Endothelial cell of umbilical vein (primary cell): Measurements from ENCODE around the gene CEP20. TPM values are rescaled to one million over a fixed set of nuclear protein-coding genes. Genes with fewer than 3 reads are reported as not detected.
"Not testable (repeated sequence)": the region's sequence is repeated elsewhere in the genome, so short reads cannot be mapped to it uniquely, and the experiment has no call there.

Experiments used
- BruUV-seq: library from RNA; stranded (reverse); fragments of 400-500 nt; replicated peaks from 2 replicates; lab custom pipeline; 2021; lab: Mats Ljungman, UMichigan
- CTCF ChIA-PET: fragments of 300-600, 350-600 bp; sonication (Branson Sonifier 250); formaldehyde crosslinking; loops from one replicate; lab custom pipeline; 2021; ENCODE audit warnings: antibody characterized with exemption, inconsistent platforms; lab: Charles Lee
- POLR2A ChIA-PET: fragments of 300-600, 350-600 bp; sonication (Branson Sonifier 250); formaldehyde crosslinking; loops from one replicate; lab custom pipeline; 2021; ENCODE audit warnings: antibody characterized with exemption, inconsistent platforms; lab: Charles Lee
- DNase-seq: peaks from one replicate; pipeline ENCODE4 v3.0.0-alpha.2; 2011; ENCODE audit warnings: low read depth, low spot score
- FAIRE-seq: peaks from 2 replicates; lab custom pipeline; 2011; peaks lifted over from hg19 to GRCh38; lab: Jason Lieb, UNC
- H2AFZ ChIP-seq: 2 replicates; pipeline ENCODE4 v1.6.0; 2012; ENCODE audit warnings: low read depth, low read length, control low read depth, inconsistent platforms
- H3K27ac ChIP-seq: 2 replicates; pipeline ENCODE4 v1.5.1; 2011; ENCODE audit warnings: low read depth, mild to moderate bottlenecking, control low read depth, low read length, moderate library complexity; ENCODE audit not compliant: insufficient read depth
- H3K27me3 ChIP-seq, 2 experiments: 2 replicates each; pipeline versions ENCODE4 v1.6.0 to v1.6.1; 2011; ENCODE audit warnings: low read length in 2 of 2, mixed read lengths in 1 of 2; ENCODE audit not compliant: control insufficient read depth in 2 of 2, insufficient read depth in 2 of 2
- H3K36me3 ChIP-seq, 2 experiments: 2 replicates in 1 of 2; 3 replicates in 1 of 2; pipeline ENCODE4 v1.5.1; 2011; ENCODE audit warnings: low read length in 2 of 2, mild to moderate bottlenecking in 1 of 2, moderate library complexity in 1 of 2; ENCODE audit not compliant: control insufficient read depth in 2 of 2, insufficient read depth in 2 of 2; ENCODE audit errors: extremely low read depth in 1 of 2
- H3K4me1 ChIP-seq: 3 replicates; pipeline ENCODE4 v1.5.1; 2011; ENCODE audit warnings: mild to moderate bottlenecking, low read length; ENCODE audit not compliant: control insufficient read depth, insufficient read depth; ENCODE audit errors: extremely low read depth
- H3K4me2 ChIP-seq: 2 replicates; pipeline ENCODE4 v1.6.1; 2011; ENCODE audit warnings: low read length, control low read depth, mixed read lengths; ENCODE audit not compliant: insufficient read depth
- H3K4me3 ChIP-seq, 3 experiments: fragments of 200-600 bp in 1 of 3; sonication (generic), shearing (Covaris generic) in 1 of 3; replicated peaks in 1 of 3; 2 replicates each; pipeline ENCODE4 v1.5.1; 2011 to 2016; ENCODE audit warnings: control low read depth in 3 of 3, low read length in 3 of 3, mild to moderate bottlenecking in 2 of 3, inconsistent platforms in 1 of 3, low read depth in 1 of 3, moderate library complexity in 1 of 3; ENCODE audit not compliant: insufficient read depth in 1 of 3
- H3K79me2 ChIP-seq: 2 replicates; pipeline ENCODE4 v1.6.0; 2012; ENCODE audit warnings: low read length, inconsistent platforms; ENCODE audit not compliant: control insufficient read depth, insufficient read depth
- H3K9ac ChIP-seq: replicated peaks from 2 replicates; pipeline ENCODE3; 2011; ENCODE audit warnings: low read length, control low read depth; ENCODE audit not compliant: insufficient read depth; ENCODE audit errors: extremely low read depth
- H3K9me1 ChIP-seq: replicated peaks from 3 replicates; pipeline ENCODE4 v1.6.0; 2011; ENCODE audit warnings: mild to moderate bottlenecking, low read length; ENCODE audit not compliant: control insufficient read depth, insufficient read depth; ENCODE audit errors: extremely low read depth
- H3K9me3 ChIP-seq: replicated peaks from 2 replicates; pipeline ENCODE4 v1.5.1; 2012; ENCODE audit warnings: low read length, inconsistent platforms; ENCODE audit not compliant: control insufficient read depth, insufficient read depth
- H4K20me1 ChIP-seq: replicated peaks from 2 replicates; pipeline ENCODE3; 2011; ENCODE audit warnings: mild to moderate bottlenecking, low read length; ENCODE audit not compliant: control insufficient read depth, insufficient read depth; ENCODE audit errors: extremely low read depth
- CTCF ChIP-seq, 2 donors: IDR thresholded peaks; 1 replicate in 1 of 2; 2 replicates in 1 of 2; pipeline ENCODE4 v1.5.1; 2011; ENCODE audit warnings: low read length in 2 of 2, mild to moderate bottlenecking in 2 of 2, moderate library complexity in 2 of 2, control low read depth in 1 of 2, inconsistent platforms in 1 of 2, low read depth in 1 of 2; ENCODE audit not compliant: insufficient read depth in 1 of 2; ENCODE audit errors: extremely low read depth in 1 of 2
- EZH2 ChIP-seq: IDR thresholded peaks from 2 replicates; pipeline ENCODE4 v1.6.1; 2012; ENCODE audit warnings: borderline replicate concordance, low read depth, mild to moderate bottlenecking, moderate library complexity, low read length, inconsistent platforms; ENCODE audit not compliant: severe bottlenecking
- FOS ChIP-seq: IDR thresholded peaks from 2 replicates; pipeline ENCODE4 v1.6.1; 2011; ENCODE audit warnings: mild to moderate bottlenecking, low read length, moderate library complexity, borderline replicate concordance; ENCODE audit not compliant: insufficient read depth
- GATA2 ChIP-seq: IDR thresholded peaks from 2 replicates; pipeline ENCODE4 v1.7.0; 2011; ENCODE audit warnings: low read depth, mild to moderate bottlenecking, moderate library complexity, mixed read lengths, low read length; ENCODE audit not compliant: insufficient read length, insufficient read depth
- JUN ChIP-seq: IDR thresholded peaks from 2 replicates; pipeline ENCODE4 v1.6.1; 2011; ENCODE audit warnings: borderline replicate concordance, low read depth; ENCODE audit not compliant: insufficient read length, insufficient read depth
- MYC ChIP-seq: IDR thresholded peaks from one replicate; pipeline ENCODE4 v1.6.1; 2011; ENCODE audit warnings: mild to moderate bottlenecking, low read depth, low read length
- POLR2A ChIP-seq: IDR thresholded peaks from 2 replicates; pipeline ENCODE4 v1.6.1; 2012; ENCODE audit warnings: low read depth, mild to moderate bottlenecking, control low read depth, low read length
- POLR2AphosphoS5 ChIP-seq: IDR thresholded peaks from 2 replicates; pipeline ENCODE4 v1.6.1; 2012; ENCODE audit warnings: low read depth, mild to moderate bottlenecking, control low read depth, low read length, moderate library complexity; ENCODE audit not compliant: insufficient read depth
- dilution Hi-C: fragments of 300-500 bp; cut with MboI; formaldehyde crosslinking; loops from one replicate; pipeline ENCODE4 v1.15.0; 2019; ENCODE audit warnings: low sequenced_read_pairs; ENCODE audit not compliant: extremely low pct_ligation_motif_present
- intact Hi-C: fragments of 100-400 bp; cut with micrococcal nuclease; formaldehyde crosslinking; loops from one replicate; pipeline ENCODE4 v1.10.0; 2022
- polyA plus RNA-seq, 4 experiments: library from polyadenylated mRNA; depleted of rRNA in 3 of 4; stranded (reverse) in 3 of 4; unstranded in 1 of 4; fragments of >200 nt; gene quantifications; 2 replicates each; pipeline versions ENCODE4 v1.2.1 to v1.2.3, GENCODE V29; 2011 to 2012; ENCODE audit warnings: missing spikeins in 1 of 4
- total RNA-seq: library from RNA; stranded (reverse); gene quantifications from 2 replicates; pipeline ENCODE4 v1.2.3, GENCODE V29; 2021
- TF ChIP-seq, protein P1 (sequence below): IDR thresholded peaks from 2 replicates; pipeline ENCODE4 v1.6.1; 2011; ENCODE audit not compliant: insufficient read depth, insufficient read length

The CEP20 gene
- total and polyA plus RNA-seq, 2 donors (not counting 3 experiments of a cell fraction or from before 2014, with no cell fraction given) = 9.5 to 28.0 TPM

DNA sequence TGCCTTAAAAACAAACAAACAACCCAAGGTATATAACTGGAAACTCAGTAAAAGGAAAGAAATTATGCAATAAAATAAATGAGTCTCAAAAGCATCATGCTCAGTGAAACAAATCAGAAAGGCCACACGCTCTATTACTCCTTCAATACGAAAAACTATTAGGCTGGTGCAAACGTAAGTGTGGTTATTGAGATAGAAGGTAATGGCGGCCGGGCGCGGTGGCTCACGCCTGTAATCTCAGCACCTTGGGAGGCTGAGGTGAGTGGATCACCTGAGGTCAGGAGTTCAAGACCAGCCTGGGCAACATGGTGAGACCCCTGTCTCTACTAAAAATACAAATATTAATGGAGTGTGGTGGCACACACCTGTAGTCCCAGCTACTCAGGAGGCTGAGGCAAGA, 49.2 kb downstream of the CEP20 start:
- H3K79me2 ChIP-seq, H4K20me1 ChIP-seq, H3K9me3 ChIP-seq, dilution Hi-C loops, CTCF ChIA-PET, intact Hi-C loops, POLR2A ChIA-PET, H3K36me3 ChIP-seq, FAIRE-seq, H3K4me3 ChIP-seq, H3K4me1 ChIP-seq, H3K9me1 ChIP-seq, H3K27ac ChIP-seq, H2AFZ ChIP-seq, DNase-seq, H3K27me3 ChIP-seq, BruUV-seq, H3K9ac ChIP-seq, H3K4me2 ChIP-seq: not testable (repeated sequence)

- TF ChIP-seq, protein P1, sequence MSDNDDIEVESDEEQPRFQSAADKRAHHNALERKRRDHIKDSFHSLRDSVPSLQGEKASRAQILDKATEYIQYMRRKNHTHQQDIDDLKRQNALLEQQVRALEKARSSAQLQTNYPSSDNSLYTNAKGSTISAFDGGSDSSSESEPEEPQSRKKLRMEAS = no peak
- TF ChIP-seq POLR2A (no peak), MYC (no peak), FOS (no peak), JUN (no peak), GATA2 (no peak), EZH2 (no peak), CTCF (IDR thresholded peaks at IDR 0.05; ENCODE audit: extremely low read depth in 1 of 2, insufficient read depth in 1 of 2, low read depth in 1 of 2, low read length in 2 of 2) (no peak), POLR2AphosphoS5 (no peak)
- POLR2A ChIA-PET = no interaction called here
- no peaks in the 10 kb centered on the region for H3K9me1 ChIP-seq
- FAIRE-seq = no peak
- CTCF ChIA-PET = interaction anchor here (2.5 kb wide), 1 partner anchor 10 kb away, joined by 8 read pairs; no protein-coding TSS in a partner anchor
- DNase-seq = no peak
- no peaks in the 10 kb centered on the region for H4K20me1 ChIP-seq
- H3K4me3 ChIP-seq = no peak overlapping the region
- H2AFZ ChIP-seq = no peak overlapping the region
- no peaks in the 10 kb centered on the region for H3K79me2 ChIP-seq
- H3K27me3 ChIP-seq = no peaks in the 10 kb centered on the region
- no TSS peak for BruUV-seq
- H3K9ac ChIP-seq = no peak overlapping the region
- H3K27ac ChIP-seq = no peak overlapping the region
- H3K9me3 ChIP-seq = no peaks in the 10 kb centered on the region
- intact Hi-C loops (no loop called here), dilution Hi-C loops (no loop called here)
- no peak overlapping the region for H3K4me2 ChIP-seq
- H3K4me1 ChIP-seq = no peaks in the 10 kb centered on the region
- H3K36me3 ChIP-seq = no peaks in the 10 kb centered on the region
These were observed 50.6 kb downstream of the CEP20 start for GRCh38 chr16:15837761-15838160.
